ENCODE data around the gene SPTB.

The SPTB gene

DNA sequence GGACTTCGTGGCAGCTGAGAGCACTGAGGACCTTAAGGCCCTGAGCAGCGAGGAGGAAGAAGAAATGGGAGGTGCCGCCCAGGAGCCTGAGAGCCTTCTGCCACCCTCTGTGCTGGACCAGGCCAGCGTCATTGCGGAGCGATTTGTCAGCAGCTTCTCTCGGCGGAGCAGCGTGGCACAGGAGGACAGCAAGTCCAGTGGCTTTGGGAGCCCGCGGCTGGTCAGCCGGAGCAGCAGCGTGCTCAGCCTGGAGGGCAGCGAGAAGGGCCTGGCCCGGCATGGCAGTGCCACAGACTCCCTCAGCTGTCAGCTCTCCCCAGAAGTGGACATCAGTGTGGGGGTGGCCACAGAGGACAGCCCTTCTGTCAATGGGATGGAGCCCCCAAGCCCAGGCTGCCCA lies 138.5 kb downstream of the SPTB start:
- Histone ChIP-seq H3K27ac (ENCODE audit: low read length) (no peak overlapping the region), H3K27me3 (ENCODE audit: low read depth, low read length) (no peaks in the 10 kb centered on the region), H3K36me3 (ENCODE audit: control insufficient read depth in 1 of 2, insufficient read depth in 2 of 2, low read length in 2 of 2) (peaks cover 38 to 69% of the 10 kb centered on the region in 2 donors)

DNA sequence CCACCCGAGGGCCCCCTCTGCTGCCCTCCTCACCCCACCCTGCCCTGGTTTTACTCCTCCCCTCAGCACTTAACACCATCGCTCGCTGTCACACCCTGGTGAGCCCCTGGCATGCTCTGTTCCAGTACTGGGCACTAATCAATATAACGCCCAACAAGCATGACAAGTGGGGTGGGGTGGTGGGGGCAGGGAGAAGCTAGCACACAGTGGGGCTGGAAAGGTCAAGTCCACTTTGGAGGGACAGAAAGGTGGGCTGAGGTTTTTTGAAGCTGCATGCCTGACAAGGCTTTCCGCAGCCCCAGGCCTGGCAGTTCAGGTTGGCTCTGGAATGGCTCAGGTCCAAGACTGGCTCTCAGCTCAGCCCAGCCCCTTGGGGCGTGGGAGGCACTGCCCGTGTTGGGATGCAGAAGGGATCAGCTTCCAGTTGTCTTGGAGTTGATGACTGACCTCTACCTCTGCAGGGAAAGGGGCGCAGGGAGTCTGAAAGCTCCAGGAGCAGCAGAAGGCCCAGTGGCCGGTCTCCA lies 141.4 kb downstream of the SPTB start:
- Histone ChIP-seq H3K4me1 (ENCODE audit: control insufficient read depth in 1 of 2, insufficient read depth in 2 of 2, low read length in 2 of 2) (no peaks in the 10 kb centered on the region), H3K36me3 (ENCODE audit: control insufficient read depth in 1 of 2, insufficient read depth in 2 of 2, low read length in 2 of 2) (peaks cover 39 to 60% of the 10 kb centered on the region in 2 donors)

More for the DNA sequence above, 138.5 kb downstream of the SPTB start:
- Histone ChIP-seq H3K4me1 (ENCODE audit: control insufficient read depth in 1 of 2, insufficient read depth in 2 of 2, low read length in 2 of 2) (peaks cover 0 to 8% of the 10 kb centered on the region in 2 donors), H3K9me3 (ENCODE audit: control insufficient read depth in 1 of 2, low read length in 2 of 2) (no peaks in the 10 kb centered on the region), H3K4me3 (ENCODE audit: low read depth in 1 of 2, low read length in 2 of 2) (no peak overlapping the region)

DNA sequence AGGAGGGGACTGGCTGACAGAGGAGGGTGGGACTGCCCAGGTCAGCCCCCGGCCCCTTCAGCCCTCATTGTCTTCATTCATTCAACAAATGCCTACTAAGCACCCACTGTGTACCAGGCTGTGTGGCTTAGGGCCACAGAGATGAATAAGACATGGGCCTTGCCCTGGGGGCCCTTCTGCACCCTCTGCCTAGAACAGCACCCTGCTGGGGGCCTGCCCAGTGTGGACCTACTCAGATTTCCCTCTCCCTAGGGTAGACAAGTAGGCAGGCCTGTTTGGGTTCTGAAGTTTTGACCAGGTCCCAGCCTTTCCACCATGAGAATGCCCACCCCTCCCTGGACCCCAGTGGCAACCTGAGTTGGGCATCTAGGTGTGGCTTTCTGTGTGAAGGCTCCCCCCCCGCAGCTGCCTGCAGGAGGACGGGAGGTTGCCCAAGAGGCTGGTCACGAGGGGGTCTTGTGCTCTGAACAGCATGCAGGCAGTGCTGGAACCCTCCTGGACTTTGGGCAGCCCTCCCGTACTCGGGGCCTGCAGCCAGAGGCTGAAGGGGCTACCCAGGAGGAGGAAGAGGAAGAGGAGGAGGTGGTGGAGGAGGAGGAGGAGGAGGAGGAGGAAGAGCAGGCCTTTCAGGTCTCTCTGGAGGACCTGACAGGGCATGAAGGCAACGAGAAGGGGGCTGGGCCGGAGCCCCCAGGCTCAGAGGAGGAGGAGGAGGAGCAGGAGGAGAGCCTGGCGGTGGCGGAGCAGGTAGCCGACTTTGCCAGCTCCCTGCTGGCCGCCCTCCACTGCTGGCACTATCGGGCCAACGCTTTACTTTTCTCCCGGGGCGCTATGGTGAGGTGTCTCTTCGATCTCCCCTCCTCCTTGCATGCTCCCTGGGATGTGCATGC lies 142.1 kb downstream of the SPTB start:
- Histone ChIP-seq H3K4me1 (ENCODE audit: control insufficient read depth in 1 of 2, insufficient read depth in 2 of 2, low read length in 2 of 2) (no peaks in the 10 kb centered on the region), H3K4me3 (ENCODE audit: low read depth in 1 of 2, low read length in 2 of 2) (no peak overlapping the region), H3K36me3 (ENCODE audit: control insufficient read depth in 1 of 2, insufficient read depth in 2 of 2, low read length in 2 of 2) (peaks cover 41 to 56% of the 10 kb centered on the region in 2 donors), H3K9me3 (ENCODE audit: control insufficient read depth in 1 of 2, low read length in 2 of 2) (no peaks in the 10 kb centered on the region), H3K27ac (ENCODE audit: low read length) (no peak overlapping the region), H3K27me3 (ENCODE audit: low read depth, low read length) (no peaks in the 10 kb centered on the region)

More for the DNA sequence above, 141.4 kb downstream of the SPTB start:
- H3K27ac ChIP-seq (ENCODE audit: low read length) = no peak overlapping the region
- no peak overlapping the region for H3K4me3 ChIP-seq (ENCODE audit: low read depth in 1 of 2, low read length in 2 of 2)
- H3K27me3 ChIP-seq (ENCODE audit: low read depth, low read length) = no peaks in the 10 kb centered on the region
- no peaks in the 10 kb centered on the region for H3K9me3 ChIP-seq (ENCODE audit: control insufficient read depth in 1 of 2, low read length in 2 of 2)

GRCh38 chr14:64736271-64737169 lies 143.2 kb downstream of the SPTB start:
- Histone ChIP-seq H3K4me1 (ENCODE audit: control insufficient read depth in 1 of 2, insufficient read depth in 2 of 2, low read length in 2 of 2) (no peaks in the 10 kb centered on the region), H3K27ac (ENCODE audit: low read length) (no peak overlapping the region), H3K27me3 (ENCODE audit: low read depth, low read length) (no peaks in the 10 kb centered on the region), H3K9me3 (ENCODE audit: control insufficient read depth in 1 of 2, low read length in 2 of 2) (no peaks in the 10 kb centered on the region), H3K36me3 (ENCODE audit: control insufficient read depth in 1 of 2, insufficient read depth in 2 of 2, low read length in 2 of 2) (peaks cover 44 to 56% of the 10 kb centered on the region in 2 donors), H3K4me3 (ENCODE audit: low read depth in 1 of 2, low read length in 2 of 2) (no peak overlapping the region)

GRCh38 chr14:64734990-64735389 lies 144.7 kb downstream of the SPTB start:
- no peaks in the 10 kb centered on the region for H3K27me3 ChIP-seq (ENCODE audit: low read depth, low read length)
- no peaks in the 10 kb centered on the region for H3K4me1 ChIP-seq (ENCODE audit: control insufficient read depth in 1 of 2, insufficient read depth in 2 of 2, low read length in 2 of 2)
- no peak overlapping the region for H3K4me3 ChIP-seq (ENCODE audit: low read depth in 1 of 2, low read length in 2 of 2)
- no peaks in the 10 kb centered on the region for H3K9me3 ChIP-seq (ENCODE audit: control insufficient read depth in 1 of 2, low read length in 2 of 2)
- H3K27ac ChIP-seq (ENCODE audit: low read length) = no peak overlapping the region
- H3K36me3 ChIP-seq (ENCODE audit: control insufficient read depth in 1 of 2, insufficient read depth in 2 of 2, low read length in 2 of 2) = peaks cover 36 to 51% of the 10 kb centered on the region in 2 donors

GRCh38 chr14:64733899-64734298 lies 145.8 kb downstream of the SPTB start:
- H3K27ac ChIP-seq (ENCODE audit: low read length) = no peak overlapping the region
- H3K36me3 ChIP-seq (ENCODE audit: control insufficient read depth in 1 of 2, insufficient read depth in 2 of 2, low read length in 2 of 2) = peaks cover 32 to 49% of the 10 kb centered on the region in 2 donors
- H3K27me3 ChIP-seq (ENCODE audit: low read depth, low read length) = no peaks in the 10 kb centered on the region

DNA sequence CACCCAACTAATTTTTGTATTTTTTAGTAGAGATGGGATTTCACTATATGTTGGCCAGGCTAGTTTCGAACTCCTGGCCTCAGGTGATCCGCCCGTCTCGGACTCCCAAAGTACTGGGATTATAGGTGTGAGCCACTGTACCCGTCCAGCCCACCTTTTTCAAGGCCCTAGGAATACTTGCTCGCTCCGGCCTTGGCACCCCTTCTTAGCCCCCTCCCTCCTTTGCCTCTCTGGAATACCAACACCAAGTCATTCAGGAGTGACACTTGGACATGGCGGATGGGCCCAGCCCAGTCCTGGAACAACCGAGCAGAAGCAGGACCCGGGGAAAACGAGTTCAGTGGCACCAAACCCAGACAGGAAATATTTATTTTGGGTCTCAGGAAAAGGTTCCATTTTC lies 146.4 kb downstream of the SPTB start:
- peaks cover 31 to 49% of the 10 kb centered on the region in 2 donors for H3K36me3 ChIP-seq (ENCODE audit: control insufficient read depth in 1 of 2, insufficient read depth in 2 of 2, low read length in 2 of 2)
- no peaks in the 10 kb centered on the region for H3K4me1 ChIP-seq (ENCODE audit: control insufficient read depth in 1 of 2, insufficient read depth in 2 of 2, low read length in 2 of 2)
- H3K9me3 ChIP-seq (ENCODE audit: control insufficient read depth in 1 of 2, low read length in 2 of 2) = no peaks in the 10 kb centered on the region
- no peaks in the 10 kb centered on the region for H3K27me3 ChIP-seq (ENCODE audit: low read depth, low read length)
- no peak overlapping the region for H3K4me3 ChIP-seq (ENCODE audit: low read depth in 1 of 2, low read length in 2 of 2)
- H3K27ac ChIP-seq (ENCODE audit: low read length) = no peak overlapping the region

More at GRCh38 chr14:64733899-64734298, 145.8 kb downstream of the SPTB start:
- Histone ChIP-seq H3K9me3 (ENCODE audit: control insufficient read depth in 1 of 2, low read length in 2 of 2) (no peaks in the 10 kb centered on the region), H3K4me3 (ENCODE audit: low read depth in 1 of 2, low read length in 2 of 2) (no peak overlapping the region), H3K4me1 (ENCODE audit: control insufficient read depth in 1 of 2, insufficient read depth in 2 of 2, low read length in 2 of 2) (no peaks in the 10 kb centered on the region)

DNA sequence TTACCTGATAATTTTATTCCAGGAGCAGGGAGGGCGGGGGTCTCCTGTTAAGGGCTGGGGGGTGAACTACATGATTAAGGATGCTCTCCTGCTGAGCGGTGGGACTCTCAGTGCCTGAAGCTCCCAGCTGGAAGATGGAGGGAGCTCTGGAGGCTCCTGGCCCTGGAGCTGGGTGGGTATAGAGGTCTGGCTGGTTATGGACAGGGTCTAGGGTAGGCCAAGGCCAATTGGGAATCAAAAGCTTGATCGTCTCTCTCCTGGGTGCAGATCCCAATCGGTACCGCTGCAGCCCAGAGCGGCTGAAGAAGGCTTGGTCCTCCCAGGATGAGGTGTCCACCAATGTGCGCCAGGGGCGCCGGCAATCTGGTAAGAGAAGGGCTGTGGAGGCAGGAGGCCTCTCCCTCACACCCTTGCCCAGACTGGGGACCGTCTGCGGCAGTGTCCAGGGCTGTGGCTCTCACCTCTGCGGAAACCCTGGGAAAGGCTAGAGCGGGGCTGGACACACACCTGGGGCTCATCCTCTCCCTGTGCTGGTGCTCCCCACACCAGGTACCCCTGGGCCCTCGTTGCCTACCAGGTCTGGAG lies 147.1 kb downstream of the SPTB start:
- H3K27me3 ChIP-seq (ENCODE audit: low read depth, low read length) = no peaks in the 10 kb centered on the region
- H3K4me1 ChIP-seq (ENCODE audit: control insufficient read depth in 1 of 2, insufficient read depth in 2 of 2, low read length in 2 of 2) = no peaks in the 10 kb centered on the region
- H3K27ac ChIP-seq (ENCODE audit: low read length) = no peak overlapping the region
- H3K36me3 ChIP-seq (ENCODE audit: control insufficient read depth in 1 of 2, insufficient read depth in 2 of 2, low read length in 2 of 2) = peaks cover 37 to 54% of the 10 kb centered on the region in 2 donors
- no peak overlapping the region for H3K4me3 ChIP-seq (ENCODE audit: low read depth in 1 of 2, low read length in 2 of 2)
- H3K9me3 ChIP-seq (ENCODE audit: control insufficient read depth in 1 of 2, low read length in 2 of 2) = no peaks in the 10 kb centered on the region

DNA sequence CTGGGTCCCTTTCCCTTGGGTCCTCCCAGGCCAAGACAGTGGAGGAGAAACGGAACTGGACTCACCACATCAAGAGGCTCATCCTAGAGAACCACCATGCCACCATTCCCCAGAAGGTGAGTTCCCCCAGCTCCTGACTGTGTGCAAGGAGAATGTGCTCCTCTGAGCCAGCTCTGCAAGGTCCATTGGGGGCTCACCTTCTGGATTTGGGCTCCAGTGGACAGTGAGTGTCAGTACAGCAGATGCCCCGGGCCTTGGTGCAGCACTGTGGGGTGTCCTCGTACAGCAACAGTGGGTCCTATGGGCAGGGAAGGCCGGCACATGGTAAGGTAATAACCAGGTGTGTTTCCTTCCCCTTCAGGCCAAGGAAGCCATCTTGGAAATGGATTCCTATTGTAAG lies 147.6 kb downstream of the SPTB start:
- Histone ChIP-seq H3K4me1 (ENCODE audit: control insufficient read depth in 1 of 2, insufficient read depth in 2 of 2, low read length in 2 of 2) (no peaks in the 10 kb centered on the region), H3K4me3 (ENCODE audit: low read depth in 1 of 2, low read length in 2 of 2) (no peak overlapping the region), H3K27me3 (ENCODE audit: low read depth, low read length) (no peaks in the 10 kb centered on the region), H3K9me3 (ENCODE audit: control insufficient read depth in 1 of 2, low read length in 2 of 2) (no peaks in the 10 kb centered on the region), H3K36me3 (ENCODE audit: control insufficient read depth in 1 of 2, insufficient read depth in 2 of 2, low read length in 2 of 2) (peaks cover 37 to 48% of the 10 kb centered on the region in 2 donors), H3K27ac (ENCODE audit: low read length) (no peak overlapping the region)

DNA sequence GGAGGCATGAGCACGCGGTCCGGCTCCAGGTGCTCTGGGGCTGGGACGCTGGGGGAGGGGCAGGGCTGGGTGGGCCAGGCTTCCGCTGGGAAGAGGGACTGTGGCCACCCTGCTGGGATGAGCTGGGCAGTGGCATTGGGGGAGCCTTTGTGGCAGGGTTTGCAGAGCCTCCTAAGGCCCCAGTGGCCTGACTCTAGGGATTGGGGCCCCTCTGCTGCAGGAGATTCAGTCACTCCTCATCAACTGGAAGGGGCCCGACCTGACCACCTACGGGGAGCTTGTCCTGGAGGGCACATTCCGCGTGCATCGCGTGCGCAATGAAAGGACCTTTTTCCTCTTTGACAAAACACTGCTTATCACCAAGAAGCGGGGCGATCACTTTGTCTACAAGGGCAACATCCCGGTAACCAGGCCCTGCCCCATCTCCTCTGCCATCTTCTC lies 148.5 kb downstream of the SPTB start:
- Histone ChIP-seq H3K9me3 (ENCODE audit: control insufficient read depth in 1 of 2, low read length in 2 of 2) (no peaks in the 10 kb centered on the region), H3K27me3 (ENCODE audit: low read depth, low read length) (no peaks in the 10 kb centered on the region), H3K4me3 (ENCODE audit: low read depth in 1 of 2, low read length in 2 of 2) (no peak overlapping the region), H3K36me3 (ENCODE audit: control insufficient read depth in 1 of 2, insufficient read depth in 2 of 2, low read length in 2 of 2) (peaks cover 37 to 46% of the 10 kb centered on the region in 2 donors), H3K27ac (ENCODE audit: low read length) (no peak overlapping the region), H3K4me1 (ENCODE audit: control insufficient read depth in 1 of 2, insufficient read depth in 2 of 2, low read length in 2 of 2) (peaks cover 1 to 8% of the 10 kb centered on the region in 2 donors)

Measured in muscle layer of duodenum (tissue), 2 donors.